ENCODE results near the gene MAPK8IP2. TPM values are rescaled to one million over a fixed set of nuclear protein-coding genes. Genes with fewer than 3 reads are reported as not detected.

Gene MAPK8IP2
- total and polyA plus RNA-seq, 2 of the 4 experiments (the other 2 are of a cell fraction) = under 0.01 to 0.14 TPM

- BruUV-seq (replicated peaks) = no TSS peak
- Histone ChIP-seq H2AK5ac (ENCODE audit: low read depth, low read length) (no peak overlapping the region), H3K79me1 (ENCODE audit: low read depth in 1 of 2, low read length in 2 of 2) (peaks cover 6 to 24% of the 10 kb centered on the region in 2 experiments; a peak in 2 of 4 replicates), H2AFZ (replicated peaks; ENCODE audit: low read length, poor library complexity) (no peak overlapping the region), H3K4me1 (ENCODE audit: control insufficient read depth, insufficient read depth, low read length) (peaks cover 10% of the 10 kb centered on the region; the same call in 1 of the 2 replicates), H3K9ac (ENCODE audit: low read depth, low read length) (no peak overlapping the region), H4K8ac (ENCODE audit: low read depth in 2 of 2, low read length in 2 of 2) (no peak overlapping the region), H3K9me3 (ENCODE audit: control insufficient read depth, insufficient read depth, low read length) (no peaks in the 10 kb centered on the region), H3K27ac (ENCODE audit: insufficient read depth, low read length) (no peak overlapping the region), H3K4me3 (ENCODE audit: insufficient read depth, low read depth, low read length) (no peak overlapping the region), H4K20me1 (ENCODE audit: insufficient read depth, low read length) (0 out of 2 replicates have a peak, but pooled peaks cover 4% of the 10 kb centered on the region), H2BK120ac (ENCODE audit: low read depth, low read length) (no peak overlapping the region), H3K9me1 (ENCODE audit: insufficient read depth, low read length) (peaks cover 9% of the 10 kb centered on the region), H2BK20ac (ENCODE audit: low read depth, low read length) (no peak overlapping the region), H3K36me3 (ENCODE audit: control insufficient read depth, insufficient read depth, low read length) (peaks cover 2% of the 10 kb centered on the region; the same call in 1 of the 2 replicates), H3K23ac (ENCODE audit: low read depth, low read length) (no peak overlapping the region), H3K18ac (ENCODE audit: low read depth, low read length) (no peak overlapping the region), H4K91ac (ENCODE audit: insufficient read depth, low read depth, low read length) (no peak overlapping the region), H4K5ac (ENCODE audit: low read depth, low read length) (no peak overlapping the region), H3K56ac (ENCODE audit: extremely low read depth, insufficient read depth, low read length) (no peak overlapping the region), H2BK15ac (ENCODE audit: low read depth, low read length) (no peak overlapping the region), H2BK5ac (ENCODE audit: low read depth, low read length, poor library complexity, severe bottlenecking) (no peak overlapping the region), H3K4me2 (ENCODE audit: low read depth, low read length) (no peak overlapping the region), H3K27me3 (ENCODE audit: control insufficient read depth, insufficient read depth, low read length) (no peaks in the 10 kb centered on the region), H2AK9ac (replicated peaks; ENCODE audit: low read depth, low read length, poor library complexity) (no peak overlapping the region), H3K14ac (replicated peaks; ENCODE audit: low read depth, low read length) (no peak overlapping the region), H3K4ac (ENCODE audit: low read depth, low read length) (no peak overlapping the region)
- DNase-seq (no peak), ATAC-seq (ENCODE audit: low read depth) (no peak)
- in situ Hi-C loops (cut with MboI; ENCODE audit: low sequenced_read_pairs) (no loop called here), intact Hi-C loops (cut with micrococcal nuclease) (no loop called here), dilution Hi-C loops (cut with HindIII; ENCODE audit: low sequenced_read_pairs, unreplicated experiment) (no loop called here)
- 88% methylated on average over 4 of the region's 12 CpGs; no CpG with 5 or more reads in 1 of the 2 experiments for WGBS, 2 experiments (ENCODE audit: extremely low coverage in 2 of 2, insufficient read length in 1 of 2)
- POLR2A ChIA-PET (ENCODE audit: unreplicated experiment) = no interaction called here
- CTCF ChIA-PET = no interaction called here
- TF ChIP-seq ELK1 (IDR thresholded peaks at IDR 0.05; ENCODE audit: borderline replicate concordance, low read depth, low read length) (no peak), MAZ (IDR thresholded peaks at IDR 0.05; ENCODE audit: borderline replicate concordance, low read depth, low read length) (no peak), CEBPB (IDR thresholded peaks at IDR 0.05; ENCODE audit: low read depth, low read length) (no peak), SMC3 (IDR thresholded peaks at IDR 0.05; ENCODE audit: low read depth, low read length) (no peak), RFX5 (IDR thresholded peaks at IDR 0.05; ENCODE audit: low read depth, low read length) (no peak), POLR2A (IDR thresholded peaks at IDR 0.05; ENCODE audit: low read depth, low read length) (no peak), USF2 (IDR thresholded peaks at IDR 0.05; ENCODE audit: low read depth, low read length) (no peak), FOS (IDR thresholded peaks at IDR 0.05; ENCODE audit: low read depth, low read length) (no peak)
These were observed 25.8 kb downstream of the MAPK8IP2 start for GRCh38 chr22:50626314-50626849.
